Spleen (tissue), 11 donors: ENCODE results near the gene TBC1D19. TPM values are rescaled to one million over a fixed set of nuclear protein-coding genes. Genes with fewer than 3 reads are reported as not detected.

Experiments
- DNase-seq: peaks from one replicate; pipeline ENCODE4 v3.0.0-alpha.2; 2020
- H3K27ac ChIP-seq, 8 donors: fragments of 200-600 bp; sonication (generic) in 7 of 8; 1 replicate in 4 of 8; 2 replicates in 4 of 8; pipeline versions ENCODE4 v1.5.0 to v1.8.0; 2016 to 2021; ENCODE audit warnings: inconsistent platforms in 4 of 8, mild to moderate bottlenecking in 4 of 8, moderate library complexity in 1 of 8
- H3K27me3 ChIP-seq, 7 donors: fragments of 200-600 bp; sonication (generic) in 6 of 7; replicated peaks in 1 of 7; 1 replicate in 4 of 7; 2 replicates in 3 of 7; pipeline versions ENCODE4 v1.5.0 to v1.8.0; 2016 to 2021; ENCODE audit warnings: inconsistent platforms in 3 of 7, mild to moderate bottlenecking in 1 of 7
- H3K36me3 ChIP-seq, 6 donors: fragments of 200-600 bp; sonication (generic) in 5 of 6; 1 replicate in 4 of 6; 2 replicates in 2 of 6; pipeline versions ENCODE4 v1.5.0 to v1.8.0; 2016 to 2021; ENCODE audit warnings: inconsistent platforms in 2 of 6
- H3K4me1 ChIP-seq, 6 donors: fragments of 200-600 bp; sonication (generic) in 5 of 6; 1 replicate in 3 of 6; 2 replicates in 3 of 6; pipeline versions ENCODE4 v1.5.0 to v1.8.0; 2016 to 2021; ENCODE audit warnings: inconsistent platforms in 3 of 6
- H3K4me3 ChIP-seq, 8 donors: fragments of 200-600 bp; sonication (generic) in 7 of 8; 1 replicate in 4 of 8; 2 replicates in 4 of 8; pipeline versions ENCODE4 v1.5.0 to v1.8.0; 2016 to 2021; ENCODE audit warnings: inconsistent platforms in 4 of 8, mild to moderate bottlenecking in 4 of 8, moderate library complexity in 2 of 8
- H3K9me3 ChIP-seq, 8 donors: fragments of 200-600 bp; sonication (generic) in 7 of 8; 1 replicate in 4 of 8; 2 replicates in 4 of 8; pipeline versions ENCODE4 v1.5.0 to v1.8.0; 2016 to 2021; ENCODE audit warnings: inconsistent platforms in 4 of 8
- CTCF ChIP-seq, 11 experiments: fragments of 200-600 bp in 7 of 11; fragments of 450-650 bp in 4 of 11; sonication (generic) in 4 of 11; IDR thresholded peaks in 8 of 11; conservative IDR thresholded peaks in 3 of 11; 1 replicate in 7 of 11; 2 replicates in 4 of 11; pipeline versions ENCODE4 v1.4.0 to v1.8.0; 2016 to 2021; ENCODE audit warnings: antibody characterized with exemption in 11 of 11, inconsistent platforms in 4 of 11, mild to moderate bottlenecking in 1 of 11
- POLR2A ChIP-seq, 3 donors: fragments of 450-650 bp; IDR thresholded peaks; one replicate each; pipeline ENCODE4 v1.5.1; 2017; ENCODE audit warnings: antibody characterized with exemption in 3 of 3, mild to moderate bottlenecking in 1 of 3
- POLR2AphosphoS5 ChIP-seq, 3 donors: sonication (generic); formaldehyde crosslinking; IDR thresholded peaks; one replicate each; pipeline ENCODE4 v1.5.1; 2017; ENCODE audit warnings: antibody characterized with exemption in 3 of 3
- WGBS, 5 donors: extraction: QIAGEN DNeasy Blood & Tissue Kit in 3 of 5; methylation state at CpG; one replicate each; pipeline versions ENCODE4 v1.1.5 to v1.1.7; 2013 to 2018; 5-methylcytosine and 5-hydroxymethylcytosine counted together
- intact Hi-C: fragments of 100-400 bp; cut with DNase I; formaldehyde crosslinking; loops from one replicate; pipeline ENCODE4 v1.15.0; 2023; ENCODE audit warnings: low total_unique reads
- polyA plus RNA-seq, 3 donors: library from polyadenylated mRNA; stranded (reverse); fragments of 200-250 nt; gene quantifications; one replicate each; pipeline ENCODE4 v1.2.1, GENCODE V29; 2013
- total RNA-seq, 7 donors: library from RNA; depleted of rRNA in 3 of 7; stranded (reverse); fragments of >200 nt in 3 of 7; fragmentation: NEBNext Ultra II Directional in 4 of 7; extraction: Animal tissue kit (Norgen Biotek cat#: 25700) in 4 of 7; gene quantifications; one replicate each; pipeline versions ENCODE4 v1.1.0 to v1.2.1, GENCODE V29; 2016 to 2021
- donor health status: healthy with polysubstance abuse.
- donor health status: DM: no; HTN: no; CAD: no; lungs with moderate emphysema.
- donor health status: DM: no; HTN: no; CAD: no.
- donor health status: Bipolar disorder and iron deficiency.
- donor health status: healthy.
- donor health status: DM: no; HTN: no; CAD: no.
- donor health status: DM: yes; HTN: yes; CAD: no.

TBC1D19 gene
- total and polyA plus RNA-seq, 10 donors: 1.1 to 18.0 (median 8.4) TPM

GRCh38 chr4:26748811-26749210 is 164.9 kb downstream of the TBC1D19 start:
- intact Hi-C loops: no loop called here
- Histone ChIP-seq H3K4me3 (no peak overlapping the region), H3K27ac (no peak overlapping the region), H3K4me1 (peaks cover 0 to 25% (median 10%) of the 10 kb centered on the region in 6 donors), H3K27me3 (no peaks in the 10 kb centered on the region), H3K36me3 (peaks cover 0 to 18% (median 2%) of the 10 kb centered on the region in 6 donors), H3K9me3 (peaks cover 0 to 11% (median 6%) of the 10 kb centered on the region in 8 donors)
- DNase-seq: no peak
- TF ChIP-seq POLR2A (IDR thresholded peaks at IDR 0.05) (no peak), POLR2AphosphoS5 (IDR thresholded peaks at IDR 0.05) (no peak), CTCF (IDR thresholded peaks at IDR 0.05 in 8 of 11, conservative IDR thresholded peaks at IDR 0.05 in 3 of 11) (no peak)

DNA sequence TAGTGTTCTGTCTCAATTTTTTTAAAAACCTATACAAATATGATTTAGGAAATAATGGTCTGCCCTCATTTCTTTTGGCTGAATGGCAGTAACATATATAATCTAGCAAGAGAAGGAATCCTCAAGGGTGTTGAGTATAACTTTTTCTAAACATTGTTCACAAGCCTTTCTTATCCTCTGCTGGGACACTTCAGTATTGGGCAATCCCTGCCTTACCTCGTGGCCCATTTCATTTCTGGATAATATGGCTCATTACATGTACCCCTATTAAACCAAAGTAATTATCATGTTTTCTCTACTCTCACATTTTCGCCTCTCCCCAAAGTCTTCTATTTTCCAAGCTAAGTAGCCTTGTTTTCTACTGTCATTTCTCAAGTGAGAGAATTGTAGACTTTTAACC is 166.0 kb downstream of the TBC1D19 start:
- Histone ChIP-seq H3K9me3 (peaks cover 0 to 2% (median 0%) of the 10 kb centered on the region in 8 donors), H3K36me3 (peaks cover 0 to 18% (median 2%) of the 10 kb centered on the region in 6 donors), H3K27ac (no peak overlapping the region), H3K27me3 (no peaks in the 10 kb centered on the region), H3K4me1 (peaks cover 0 to 25% (median 10%) of the 10 kb centered on the region in 6 donors), H3K4me3 (no peak overlapping the region)
- intact Hi-C loops: no loop called here
- TF ChIP-seq POLR2AphosphoS5 (IDR thresholded peaks at IDR 0.05) (no peak), POLR2A (IDR thresholded peaks at IDR 0.05) (no peak), CTCF (IDR thresholded peaks at IDR 0.05 in 8 of 11, conservative IDR thresholded peaks at IDR 0.05 in 3 of 11) (no peak)
- WGBS, 5 donors: 77 to 91% (median 84%) methylated on average over 2 of the region's 2 CpGs
- no peak for DNase-seq

- Histone ChIP-seq H3K27me3 (no peaks in the 10 kb centered on the region), H3K9me3 (no peaks in the 10 kb centered on the region), H3K4me3 (no peak overlapping the region), H3K27ac (no peak overlapping the region), H3K36me3 (peaks cover 0 to 21% (median 2%) of the 10 kb centered on the region in 6 donors), H3K4me1 (peaks cover 0 to 25% (median 10%) of the 10 kb centered on the region in 6 donors)
- no peak for TF ChIP-seq POLR2AphosphoS5 (IDR thresholded peaks at IDR 0.05)
- TF ChIP-seq POLR2A (IDR thresholded peaks at IDR 0.05): no peak
- no peak for TF ChIP-seq CTCF (IDR thresholded peaks at IDR 0.05 in 8 of 11, conservative IDR thresholded peaks at IDR 0.05 in 3 of 11)
- intact Hi-C loops: no loop called here
- DNase-seq: no peak
Observed at GRCh38 chr4:26751004-26751403, 167.1 kb downstream of the TBC1D19 start.

GRCh38 chr4:26751838-26752237 is 168.0 kb downstream of the TBC1D19 start:
- H3K9me3 ChIP-seq: no peaks in the 10 kb centered on the region
- H3K27ac ChIP-seq: no peak overlapping the region
- intact Hi-C loops: no loop called here
- H3K36me3 ChIP-seq: peaks cover 0 to 24% (median 2%) of the 10 kb centered on the region in 6 donors
- H3K4me1 ChIP-seq: peaks cover 0 to 20% (median 10%) of the 10 kb centered on the region in 6 donors
- H3K4me3 ChIP-seq: no peak overlapping the region
- DNase-seq: no peak
- no peak for TF ChIP-seq CTCF (IDR thresholded peaks at IDR 0.05 in 8 of 11, conservative IDR thresholded peaks at IDR 0.05 in 3 of 11)
- no peak for TF ChIP-seq POLR2A (IDR thresholded peaks at IDR 0.05)
- no peak for TF ChIP-seq POLR2AphosphoS5 (IDR thresholded peaks at IDR 0.05)
- H3K27me3 ChIP-seq: no peaks in the 10 kb centered on the region
- 66 to 85% (median 76%) methylated on average over 1 of the region's 1 CpG for WGBS, 5 donors
